Endothelial cell of umbilical vein (primary cell): ENCODE data around the gene DDX42. TPM values are rescaled to one million over a fixed set of nuclear protein-coding genes. Genes with fewer than 3 reads are reported as not detected.

Source experiments
- BruUV-seq: library from RNA; stranded (reverse); fragments of 400-500 nt; replicated peaks from 2 replicates; lab custom pipeline; 2021; lab: Mats Ljungman, UMichigan
- CTCF ChIA-PET: fragments of 300-600, 350-600 bp; sonication (Branson Sonifier 250); formaldehyde crosslinking; loops from one replicate; lab custom pipeline; 2021; ENCODE audit warnings: antibody characterized with exemption, inconsistent platforms; lab: Charles Lee
- POLR2A ChIA-PET: fragments of 300-600, 350-600 bp; sonication (Branson Sonifier 250); formaldehyde crosslinking; loops from one replicate; lab custom pipeline; 2021; ENCODE audit warnings: antibody characterized with exemption, inconsistent platforms; lab: Charles Lee
- DNase-seq: peaks from one replicate; pipeline ENCODE4 v3.0.0-alpha.2; 2011; ENCODE audit warnings: low read depth, low spot score
- FAIRE-seq: peaks from 2 replicates; lab custom pipeline; 2011; peaks lifted over from hg19 to GRCh38; lab: Jason Lieb, UNC
- H2AFZ ChIP-seq: 2 replicates; pipeline ENCODE4 v1.6.0; 2012; ENCODE audit warnings: low read depth, low read length, control low read depth, inconsistent platforms
- H3K27ac ChIP-seq: 2 replicates; pipeline ENCODE4 v1.5.1; 2011; ENCODE audit warnings: low read depth, mild to moderate bottlenecking, control low read depth, low read length, moderate library complexity; ENCODE audit not compliant: insufficient read depth
- H3K27me3 ChIP-seq, 2 experiments: 2 replicates each; pipeline versions ENCODE4 v1.6.0 to v1.6.1; 2011; ENCODE audit warnings: low read length in 2 of 2, mixed read lengths in 1 of 2; ENCODE audit not compliant: control insufficient read depth in 2 of 2, insufficient read depth in 2 of 2
- H3K36me3 ChIP-seq, 2 experiments: 2 replicates in 1 of 2; 3 replicates in 1 of 2; pipeline ENCODE4 v1.5.1; 2011; ENCODE audit warnings: low read length in 2 of 2, mild to moderate bottlenecking in 1 of 2, moderate library complexity in 1 of 2; ENCODE audit not compliant: control insufficient read depth in 2 of 2, insufficient read depth in 2 of 2; ENCODE audit errors: extremely low read depth in 1 of 2
- H3K4me1 ChIP-seq: 3 replicates; pipeline ENCODE4 v1.5.1; 2011; ENCODE audit warnings: mild to moderate bottlenecking, low read length; ENCODE audit not compliant: control insufficient read depth, insufficient read depth; ENCODE audit errors: extremely low read depth
- H3K4me2 ChIP-seq: 2 replicates; pipeline ENCODE4 v1.6.1; 2011; ENCODE audit warnings: low read length, control low read depth, mixed read lengths; ENCODE audit not compliant: insufficient read depth
- H3K4me3 ChIP-seq, 3 experiments: fragments of 200-600 bp in 1 of 3; sonication (generic), shearing (Covaris generic) in 1 of 3; replicated peaks in 1 of 3; 2 replicates each; pipeline ENCODE4 v1.5.1; 2011 to 2016; ENCODE audit warnings: control low read depth in 3 of 3, low read length in 3 of 3, mild to moderate bottlenecking in 2 of 3, inconsistent platforms in 1 of 3, low read depth in 1 of 3, moderate library complexity in 1 of 3; ENCODE audit not compliant: insufficient read depth in 1 of 3
- H3K79me2 ChIP-seq: 2 replicates; pipeline ENCODE4 v1.6.0; 2012; ENCODE audit warnings: low read length, inconsistent platforms; ENCODE audit not compliant: control insufficient read depth, insufficient read depth
- H3K9ac ChIP-seq: replicated peaks from 2 replicates; pipeline ENCODE3; 2011; ENCODE audit warnings: low read length, control low read depth; ENCODE audit not compliant: insufficient read depth; ENCODE audit errors: extremely low read depth
- H3K9me1 ChIP-seq: replicated peaks from 3 replicates; pipeline ENCODE4 v1.6.0; 2011; ENCODE audit warnings: mild to moderate bottlenecking, low read length; ENCODE audit not compliant: control insufficient read depth, insufficient read depth; ENCODE audit errors: extremely low read depth
- H3K9me3 ChIP-seq: replicated peaks from 2 replicates; pipeline ENCODE4 v1.5.1; 2012; ENCODE audit warnings: low read length, inconsistent platforms; ENCODE audit not compliant: control insufficient read depth, insufficient read depth
- H4K20me1 ChIP-seq: replicated peaks from 2 replicates; pipeline ENCODE3; 2011; ENCODE audit warnings: mild to moderate bottlenecking, low read length; ENCODE audit not compliant: control insufficient read depth, insufficient read depth; ENCODE audit errors: extremely low read depth
- EZH2 ChIP-seq: IDR thresholded peaks from 2 replicates; pipeline ENCODE4 v1.6.1; 2012; ENCODE audit warnings: borderline replicate concordance, low read depth, mild to moderate bottlenecking, moderate library complexity, low read length, inconsistent platforms; ENCODE audit not compliant: severe bottlenecking
- FOS ChIP-seq: IDR thresholded peaks from 2 replicates; pipeline ENCODE4 v1.6.1; 2011; ENCODE audit warnings: mild to moderate bottlenecking, low read length, moderate library complexity, borderline replicate concordance; ENCODE audit not compliant: insufficient read depth
- GATA2 ChIP-seq: IDR thresholded peaks from 2 replicates; pipeline ENCODE4 v1.7.0; 2011; ENCODE audit warnings: low read depth, mild to moderate bottlenecking, moderate library complexity, mixed read lengths, low read length; ENCODE audit not compliant: insufficient read length, insufficient read depth
- MYC ChIP-seq: IDR thresholded peaks from one replicate; pipeline ENCODE4 v1.6.1; 2011; ENCODE audit warnings: mild to moderate bottlenecking, low read depth, low read length
- POLR2AphosphoS5 ChIP-seq: IDR thresholded peaks from 2 replicates; pipeline ENCODE4 v1.6.1; 2012; ENCODE audit warnings: low read depth, mild to moderate bottlenecking, control low read depth, low read length, moderate library complexity; ENCODE audit not compliant: insufficient read depth
- dilution Hi-C: fragments of 300-500 bp; cut with MboI; formaldehyde crosslinking; loops from one replicate; pipeline ENCODE4 v1.15.0; 2019; ENCODE audit warnings: low sequenced_read_pairs; ENCODE audit not compliant: extremely low pct_ligation_motif_present
- intact Hi-C: fragments of 100-400 bp; cut with micrococcal nuclease; formaldehyde crosslinking; loops from one replicate; pipeline ENCODE4 v1.10.0; 2022
- polyA plus RNA-seq, 4 experiments: library from polyadenylated mRNA; depleted of rRNA in 3 of 4; stranded (reverse) in 3 of 4; unstranded in 1 of 4; fragments of >200 nt; gene quantifications; 2 replicates each; pipeline versions ENCODE4 v1.2.1 to v1.2.3, GENCODE V29; 2011 to 2012; ENCODE audit warnings: missing spikeins in 1 of 4
- total RNA-seq: library from RNA; stranded (reverse); gene quantifications from 2 replicates; pipeline ENCODE4 v1.2.3, GENCODE V29; 2021
- TF ChIP-seq, protein P1 (sequence below), 2 donors: IDR thresholded peaks; 1 replicate in 1 of 2; 2 replicates in 1 of 2; pipeline ENCODE4 v1.5.1; 2011; ENCODE audit warnings: low read length in 2 of 2, mild to moderate bottlenecking in 2 of 2, moderate library complexity in 2 of 2, control low read depth in 1 of 2, inconsistent platforms in 1 of 2, low read depth in 1 of 2; ENCODE audit not compliant: insufficient read depth in 1 of 2; ENCODE audit errors: extremely low read depth in 1 of 2
- TF ChIP-seq, protein P2 (sequence below): IDR thresholded peaks from 2 replicates; pipeline ENCODE4 v1.6.1; 2011; ENCODE audit not compliant: insufficient read depth, insufficient read length

The DDX42 gene
- total and polyA plus RNA-seq, 2 donors (not counting 3 experiments of a cell fraction or from before 2014, with no cell fraction given), result 48.1 to 124 TPM

DNA sequence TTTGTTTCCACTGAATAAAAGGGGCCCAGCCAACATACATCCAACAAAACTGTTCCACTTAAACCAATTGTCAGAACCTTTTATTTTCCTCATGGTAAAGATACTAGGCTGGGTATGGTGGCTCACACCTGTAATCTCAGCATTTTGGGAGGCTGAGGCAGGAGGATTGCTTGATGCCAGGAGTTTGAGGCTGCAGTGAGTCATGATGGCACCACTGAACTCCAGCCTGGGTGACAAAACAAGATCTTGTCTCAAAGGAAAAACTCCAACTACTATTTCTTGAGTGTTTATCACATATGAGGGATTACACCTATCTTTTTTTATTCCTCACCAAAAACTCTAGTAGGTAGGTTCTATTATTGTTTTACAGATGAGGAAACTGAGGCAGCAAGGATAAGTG is 48.6 kb downstream of the DDX42 start:
- Histone ChIP-seq H3K4me1 (peaks cover 11% of the 10 kb centered on the region), H3K4me2 (no peak overlapping the region), H3K36me3 (peaks cover 53 to 63% of the 10 kb centered on the region in 2 experiments), H3K9me3 (no peaks in the 10 kb centered on the region), H3K79me2 (peaks cover 22% of the 10 kb centered on the region), H3K9me1 (no peaks in the 10 kb centered on the region), H3K27ac (no peak overlapping the region), H3K9ac (no peak overlapping the region), H4K20me1 (no peaks in the 10 kb centered on the region), H3K4me3 (no peak overlapping the region), H2AFZ (no peak overlapping the region), H3K27me3 (no peaks in the 10 kb centered on the region)
- DNase-seq, result no peak
- POLR2A ChIA-PET, result no interaction called here
- CTCF ChIA-PET, result no interaction called here
- TF ChIP-seq, protein P1, sequence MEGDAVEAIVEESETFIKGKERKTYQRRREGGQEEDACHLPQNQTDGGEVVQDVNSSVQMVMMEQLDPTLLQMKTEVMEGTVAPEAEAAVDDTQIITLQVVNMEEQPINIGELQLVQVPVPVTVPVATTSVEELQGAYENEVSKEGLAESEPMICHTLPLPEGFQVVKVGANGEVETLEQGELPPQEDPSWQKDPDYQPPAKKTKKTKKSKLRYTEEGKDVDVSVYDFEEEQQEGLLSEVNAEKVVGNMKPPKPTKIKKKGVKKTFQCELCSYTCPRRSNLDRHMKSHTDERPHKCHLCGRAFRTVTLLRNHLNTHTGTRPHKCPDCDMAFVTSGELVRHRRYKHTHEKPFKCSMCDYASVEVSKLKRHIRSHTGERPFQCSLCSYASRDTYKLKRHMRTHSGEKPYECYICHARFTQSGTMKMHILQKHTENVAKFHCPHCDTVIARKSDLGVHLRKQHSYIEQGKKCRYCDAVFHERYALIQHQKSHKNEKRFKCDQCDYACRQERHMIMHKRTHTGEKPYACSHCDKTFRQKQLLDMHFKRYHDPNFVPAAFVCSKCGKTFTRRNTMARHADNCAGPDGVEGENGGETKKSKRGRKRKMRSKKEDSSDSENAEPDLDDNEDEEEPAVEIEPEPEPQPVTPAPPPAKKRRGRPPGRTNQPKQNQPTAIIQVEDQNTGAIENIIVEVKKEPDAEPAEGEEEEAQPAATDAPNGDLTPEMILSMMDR (IDR thresholded peaks at IDR 0.05; ENCODE audit: extremely low read depth in 1 of 2, insufficient read depth in 1 of 2, low read depth in 1 of 2, low read length in 2 of 2), result no peak
- TF ChIP-seq EZH2 (no peak), GATA2 (no peak), MYC (no peak), FOS (no peak), POLR2AphosphoS5 (no peak)
- TF ChIP-seq, protein P2, sequence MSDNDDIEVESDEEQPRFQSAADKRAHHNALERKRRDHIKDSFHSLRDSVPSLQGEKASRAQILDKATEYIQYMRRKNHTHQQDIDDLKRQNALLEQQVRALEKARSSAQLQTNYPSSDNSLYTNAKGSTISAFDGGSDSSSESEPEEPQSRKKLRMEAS, result no peak
- dilution Hi-C loops (no loop called here), intact Hi-C loops (loop anchor here (10.0 kb wide), 1 partner anchor 1248 kb away; no protein-coding TSS in a partner anchor)
- no TSS peak for BruUV-seq
- FAIRE-seq, result no peak
